ENCODE results near the gene SPSB1.

SPSB1 gene

DNA sequence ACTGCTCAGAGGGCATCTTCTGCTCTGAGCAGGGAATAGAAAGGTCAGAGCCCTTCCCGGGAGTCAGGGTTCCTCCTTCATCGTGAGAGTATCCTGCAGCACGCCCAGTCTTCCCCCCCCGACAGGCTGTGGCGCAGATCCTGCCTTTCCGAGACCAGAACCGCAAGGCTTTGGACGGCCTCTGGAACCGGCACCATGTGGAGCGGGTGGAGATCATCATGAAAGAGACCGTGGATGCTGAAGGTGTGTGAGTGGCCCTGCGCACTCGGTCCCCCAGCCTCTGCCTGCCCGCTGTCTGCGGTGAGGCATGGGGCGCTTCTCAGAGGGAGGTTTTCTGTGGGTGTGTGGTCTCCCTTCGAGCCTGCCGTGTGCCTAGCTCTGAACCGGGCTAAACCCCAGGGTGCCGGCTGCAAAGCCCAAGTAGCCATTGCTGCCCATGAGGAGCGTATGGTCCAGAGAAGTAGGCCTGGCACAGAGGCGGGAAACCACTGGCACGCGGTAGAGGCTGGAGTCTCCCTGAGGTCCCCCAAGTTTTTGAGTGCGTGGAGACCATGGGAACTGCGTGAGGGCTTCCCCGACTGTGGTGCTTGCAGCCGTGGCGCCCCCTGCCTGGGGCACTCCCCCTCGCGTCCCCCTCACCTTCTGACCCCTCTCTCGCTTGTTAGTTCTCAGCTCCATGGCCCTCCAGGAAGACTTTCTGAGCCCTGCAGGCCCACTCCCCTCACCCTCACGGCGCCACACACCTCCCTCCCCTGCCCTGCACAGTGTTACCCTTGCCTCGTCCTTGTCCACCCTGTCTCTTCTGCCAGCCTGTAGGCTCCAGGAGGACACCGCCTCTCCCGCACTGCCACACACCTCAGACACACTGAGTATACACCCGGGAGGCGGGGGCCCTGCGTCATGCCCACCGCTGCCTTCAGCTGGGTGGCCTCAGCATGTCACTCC, 45.6 kb upstream of the SPSB1 start:
- H4K20me1 ChIP-seq = peaks cover 0 to 65% (median 6%) of the 10 kb centered on the region in 11 experiments; a peak in 8 of 22 replicates
- H3K9me3 ChIP-seq (replicated peaks in 1 of 11) = no peaks in the 10 kb centered on the region
- no peak overlapping the region for H3K4me3 ChIP-seq
- TF ChIP-seq Cebpa-rat (IDR thresholded peaks at IDR 0.05) = no peak
- H3K4me1 ChIP-seq = peaks cover 30 to 54% (median 49%) of the 10 kb centered on the region in 10 experiments
- peaks cover 0 to 36% (median 8%) of the 10 kb centered on the region in 11 experiments; a peak in 12 of 22 replicates for H3K36me3 ChIP-seq
- H3K27me3 ChIP-seq = peaks cover 0 to 11% (median 0%) of the 10 kb centered on the region in 11 experiments; a peak in 3 of 22 replicates
- peak overlapping the region in 3 of 11 experiments; percentile 23 to 28 (median 26); a peak in 3 of 22 replicates for H3K27ac ChIP-seq
- peak overlapping the region in 8 of 11 experiments; percentile 6 to 61 (median 48); a peak in 15 of 22 replicates for H3K4me2 ChIP-seq
- peak overlapping the region in 3 of 11 experiments; percentile 2 to 44 (median 24); a peak in 4 of 22 replicates for H3K9ac ChIP-seq

DNA sequence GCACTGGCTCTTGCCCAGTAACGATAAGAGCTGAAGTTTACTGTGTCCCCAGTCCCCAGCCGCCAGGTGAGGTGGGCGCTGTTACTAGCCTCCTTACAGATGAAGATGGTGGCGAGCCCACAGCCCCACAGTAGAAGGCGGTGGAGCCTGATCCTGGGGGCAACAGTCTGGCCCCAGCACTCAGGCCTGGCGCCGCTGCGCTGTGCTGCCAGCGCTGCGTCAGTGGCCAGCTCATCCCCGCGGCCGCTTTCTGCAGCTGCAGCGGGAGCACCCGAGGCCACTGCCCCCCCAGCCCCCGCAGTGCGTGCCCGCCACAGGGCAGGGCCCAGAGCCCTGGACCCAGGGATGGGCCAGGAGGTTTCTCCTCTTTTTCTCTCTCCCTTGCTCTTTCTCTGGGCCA, 44.8 kb upstream of the SPSB1 start:
- no peak for TF ChIP-seq Cebpa-rat (IDR thresholded peaks at IDR 0.05)
- Histone ChIP-seq H3K4me1 (peaks cover 22 to 46% (median 41%) of the 10 kb centered on the region in 10 experiments), H3K27ac (peak overlapping the region in 1 of 11 experiments; percentile 26; a peak in 1 of 22 replicates), H4K20me1 (peaks cover 0 to 60% (median 6%) of the 10 kb centered on the region in 11 experiments; a peak in 8 of 22 replicates), H3K9me3 (replicated peaks in 1 of 11) (no peaks in the 10 kb centered on the region), H3K36me3 (peaks cover 0 to 36% (median 9%) of the 10 kb centered on the region in 11 experiments; a peak in 12 of 22 replicates), H3K4me2 (peak overlapping the region in 8 of 11 experiments; percentile 6 to 61 (median 48); a peak in 14 of 22 replicates), H3K4me3 (no peak overlapping the region), H3K27me3 (peaks cover 0 to 3% (median 0%) of the 10 kb centered on the region in 11 experiments; a peak in 1 of 22 replicates), H3K9ac (peak overlapping the region in 3 of 11 experiments; percentile 2 to 44 (median 24); a peak in 2 of 22 replicates)

DNA sequence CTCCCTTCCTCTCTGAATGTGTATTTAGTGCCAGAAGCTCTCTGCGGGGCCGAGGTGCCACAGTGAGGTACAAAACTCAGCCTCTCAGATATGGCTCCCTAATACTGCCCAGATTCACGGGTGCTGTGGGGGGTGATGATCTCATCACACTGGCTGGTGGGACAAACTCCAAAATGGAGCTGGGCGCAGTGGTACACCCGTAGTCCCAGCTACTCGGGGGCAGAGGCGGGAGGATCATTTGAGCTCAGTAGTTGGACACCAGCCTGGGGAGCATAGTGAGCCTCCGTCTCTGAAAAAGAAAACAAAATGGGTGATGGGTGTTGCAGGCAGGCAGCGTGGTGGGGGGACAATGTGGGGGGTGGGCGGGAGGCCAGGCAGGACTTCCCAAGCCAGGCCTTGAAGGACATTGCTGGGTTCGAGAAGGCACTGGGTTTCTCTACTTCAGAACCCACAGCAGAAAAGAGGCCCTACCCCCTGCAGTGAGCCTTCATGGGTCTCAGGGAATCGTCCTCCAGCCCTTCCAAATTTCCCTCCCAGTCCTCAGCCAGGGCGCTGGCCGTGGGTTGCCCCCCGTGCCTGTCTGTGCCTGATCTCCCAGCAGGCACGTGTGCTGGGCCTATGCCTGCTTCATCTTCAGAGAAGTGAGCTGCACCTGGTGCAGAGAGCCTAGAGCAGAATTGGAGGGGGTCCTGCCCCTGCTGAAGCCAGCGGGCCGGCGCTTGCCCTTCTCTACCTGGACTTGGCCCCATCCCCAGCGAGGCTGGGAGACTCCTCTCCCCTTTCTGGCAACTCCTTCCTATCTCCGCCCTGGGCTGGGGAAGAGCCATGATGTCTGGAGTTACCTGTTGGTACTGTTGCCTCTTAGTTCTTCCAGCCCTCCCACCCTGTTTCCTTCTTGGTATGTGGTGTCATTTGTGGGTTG, 44.1 kb upstream of the SPSB1 start:
- TF ChIP-seq Cebpa-rat (IDR thresholded peaks at IDR 0.05) = no peak
- peak overlapping the region in 5 of 11 experiments; percentile 6 to 61 (median 52); a peak in 3 of 22 replicates for H3K4me2 ChIP-seq
- H3K36me3 ChIP-seq = peaks cover 0 to 36% (median 10%) of the 10 kb centered on the region in 11 experiments; a peak in 12 of 22 replicates

DNA sequence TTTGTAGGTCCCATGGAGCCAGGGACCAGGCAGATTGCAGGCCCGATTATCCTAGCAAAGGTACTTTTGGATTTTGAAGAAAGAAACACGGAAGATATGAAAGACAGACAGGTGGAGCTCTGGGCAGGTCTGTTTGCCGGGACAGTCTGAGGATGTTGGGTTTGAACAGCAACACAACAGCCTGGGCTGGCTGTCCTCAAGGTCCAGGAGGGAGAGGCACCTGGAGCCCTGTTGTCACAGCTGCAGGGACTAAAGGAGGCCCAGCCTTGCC, 43.5 kb upstream of the SPSB1 start:
- Histone ChIP-seq H3K9ac (0 out of 22 replicates have a peak overlapping the region, but pooled peaks of 1 of the 11 experiments have one; percentile 29), H3K9me3 (replicated peaks in 1 of 11) (no peaks in the 10 kb centered on the region), H3K4me3 (no peak overlapping the region), H3K27me3 (no peaks in the 10 kb centered on the region; a peak in 1 of 22 replicates), H3K4me2 (no peak overlapping the region), H4K20me1 (peaks cover 0 to 54% (median 6%) of the 10 kb centered on the region in 11 experiments; a peak in 8 of 22 replicates), H3K27ac (no peak overlapping the region), H3K4me1 (peaks cover 9 to 33% (median 28%) of the 10 kb centered on the region in 10 experiments), H3K36me3 (peaks cover 0 to 36% (median 10%) of the 10 kb centered on the region in 11 experiments; a peak in 12 of 22 replicates)
- no peak for TF ChIP-seq Cebpa-rat (IDR thresholded peaks at IDR 0.05)

More for the DNA sequence above, 44.1 kb upstream of the SPSB1 start:
- H3K4me3 ChIP-seq = no peak overlapping the region
- H3K27ac ChIP-seq = no peak overlapping the region; a peak in 1 of 22 replicates
- H3K27me3 ChIP-seq = no peaks in the 10 kb centered on the region; a peak in 1 of 22 replicates
- peaks cover 0 to 55% (median 6%) of the 10 kb centered on the region in 11 experiments; a peak in 8 of 22 replicates for H4K20me1 ChIP-seq
- H3K9ac ChIP-seq = 0 out of 22 replicates have a peak overlapping the region, but pooled peaks of 3 of the 11 experiments have one; percentile 7 to 29 (median 24)
- no peaks in the 10 kb centered on the region for H3K9me3 ChIP-seq (replicated peaks in 1 of 11)
- peaks cover 15 to 39% (median 34%) of the 10 kb centered on the region in 10 experiments for H3K4me1 ChIP-seq

DNA sequence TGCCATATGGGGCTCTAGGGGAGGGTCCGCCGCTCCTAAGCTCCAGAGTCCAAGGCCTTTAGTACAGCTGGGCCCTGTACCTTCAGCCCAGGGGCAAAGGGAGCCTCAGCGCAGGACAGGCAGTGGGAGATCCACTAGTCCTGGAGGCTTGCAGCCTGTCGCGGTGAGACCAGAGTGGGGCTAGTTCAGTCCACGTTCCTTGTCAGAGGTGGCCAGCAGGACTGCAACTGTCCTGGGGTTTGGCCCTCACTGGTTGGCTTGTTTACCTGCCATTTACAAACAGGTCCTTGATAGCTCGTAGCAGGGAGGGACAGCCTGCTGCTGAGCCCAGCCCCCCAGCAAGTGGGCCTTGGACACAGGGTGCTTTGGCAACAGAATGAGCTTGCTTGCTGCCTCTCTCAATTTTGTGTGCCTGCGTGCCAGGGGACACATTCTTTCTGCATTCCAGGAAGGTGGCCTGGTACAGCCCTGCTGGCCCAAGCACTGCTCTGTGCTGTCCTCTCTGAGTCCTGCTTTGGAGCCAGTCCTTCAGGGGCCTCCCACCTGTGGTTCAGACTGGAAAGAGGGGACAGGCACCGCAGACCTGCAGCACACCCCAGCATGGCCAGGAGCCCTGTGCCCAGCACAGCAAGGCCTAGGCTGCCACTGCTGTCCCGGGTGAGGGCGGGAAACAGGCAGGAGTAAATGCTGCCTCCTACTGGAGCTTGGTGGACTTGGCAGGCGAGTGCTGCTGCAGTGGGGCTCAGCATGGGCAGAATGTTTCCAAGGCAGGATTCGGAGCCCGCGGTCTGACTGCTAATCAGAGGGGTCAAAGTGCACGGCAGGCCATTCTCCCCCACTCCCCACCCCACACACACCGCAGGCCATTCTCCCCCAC, 42.9 kb upstream of the SPSB1 start:
- TF ChIP-seq Cebpa-rat (IDR thresholded peaks at IDR 0.05) = no peak
- Histone ChIP-seq H3K4me1 (peaks cover 3 to 27% (median 22%) of the 10 kb centered on the region in 10 experiments), H3K36me3 (peaks cover 0 to 36% (median 10%) of the 10 kb centered on the region in 11 experiments; a peak in 12 of 22 replicates), H3K4me3 (no peak overlapping the region), H3K27ac (no peak overlapping the region; a peak in 1 of 22 replicates), H4K20me1 (peaks cover 0 to 50% (median 6%) of the 10 kb centered on the region in 11 experiments; a peak in 8 of 22 replicates), H3K27me3 (no peaks in the 10 kb centered on the region), H3K9me3 (replicated peaks in 1 of 11) (no peaks in the 10 kb centered on the region), H3K4me2 (no peak overlapping the region), H3K9ac (0 out of 22 replicates have a peak overlapping the region, but pooled peaks of 1 of the 11 experiments have one; percentile 29)

DNA sequence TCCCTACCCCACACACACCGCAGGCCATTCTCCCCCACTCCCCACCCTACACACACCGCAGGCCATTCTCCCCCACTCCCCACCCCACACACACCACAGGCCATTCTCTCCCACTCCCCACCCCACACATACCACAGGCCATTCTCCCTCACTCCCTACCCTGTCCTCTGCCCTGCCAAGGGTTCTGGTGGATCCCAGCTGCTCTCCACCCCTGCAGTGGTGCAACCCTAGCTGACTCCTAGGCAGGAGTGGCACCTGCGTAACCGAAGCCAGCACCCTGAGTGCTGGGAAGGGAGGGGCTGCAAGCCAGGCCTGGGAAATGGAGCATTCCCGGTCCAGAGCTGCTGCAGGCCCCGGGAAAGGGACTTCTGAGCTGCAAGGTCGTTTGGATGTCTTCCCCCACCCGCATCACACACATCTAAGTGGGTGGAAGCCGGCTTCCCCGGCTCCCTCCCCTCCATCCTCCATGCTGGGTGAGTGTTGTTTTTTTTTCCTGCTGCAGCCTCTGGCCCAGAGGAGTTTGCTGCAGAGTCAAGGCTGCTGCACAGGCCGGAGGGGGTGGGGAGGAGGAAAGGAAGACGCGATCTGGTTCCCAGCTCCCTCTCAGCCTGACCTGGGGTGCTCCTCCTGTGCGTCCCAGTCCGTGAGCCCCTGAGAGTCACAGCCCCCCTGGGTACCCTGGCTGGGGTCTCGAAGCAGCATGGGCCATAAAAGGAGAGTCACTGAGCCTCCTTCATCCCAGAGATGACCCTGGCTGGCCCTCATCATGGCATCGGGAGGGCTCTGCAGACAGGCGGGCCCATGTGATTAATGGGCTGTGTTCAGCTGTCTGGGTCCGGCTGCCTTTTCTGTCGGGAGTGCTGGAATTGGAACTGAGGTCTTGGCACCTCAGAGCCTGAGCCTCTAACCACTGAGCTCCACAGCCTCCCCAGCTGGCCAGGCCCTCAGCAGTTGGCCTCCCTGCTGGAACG, 42.0 kb upstream of the SPSB1 start:
- Histone ChIP-seq H3K36me3 (peaks cover 0 to 27% (median 2%) of the 10 kb centered on the region in 11 experiments; a peak in 9 of 22 replicates), H3K4me3 (no peak overlapping the region), H3K9me3 (replicated peaks in 1 of 11) (no peaks in the 10 kb centered on the region), H4K20me1 (peaks cover 0 to 42% (median 6%) of the 10 kb centered on the region in 11 experiments; a peak in 8 of 22 replicates), H3K27me3 (no peaks in the 10 kb centered on the region), H3K4me2 (no peak overlapping the region), H3K9ac (no peak overlapping the region), H3K4me1 (peaks cover 0 to 18% (median 16%) of the 10 kb centered on the region in 10 experiments; a peak in 14 of 20 replicates), H3K27ac (no peak overlapping the region)
- no peak for TF ChIP-seq Cebpa-rat (IDR thresholded peaks at IDR 0.05)
